Erythroblast (primary cell): ENCODE data around the gene GALK2.

Experiments used
- GATA1 ChIP-seq: IDR thresholded peaks from 2 replicates; pipeline ENCODE4 v1.6.1; 2011; ENCODE audit warnings: low read depth, mild to moderate bottlenecking, control low read depth, low read length, moderate library complexity
- POLR2A ChIP-seq: IDR thresholded peaks from 2 replicates; pipeline ENCODE4 v1.6.1; 2011; ENCODE audit warnings: mild to moderate bottlenecking, low read length

DNA sequence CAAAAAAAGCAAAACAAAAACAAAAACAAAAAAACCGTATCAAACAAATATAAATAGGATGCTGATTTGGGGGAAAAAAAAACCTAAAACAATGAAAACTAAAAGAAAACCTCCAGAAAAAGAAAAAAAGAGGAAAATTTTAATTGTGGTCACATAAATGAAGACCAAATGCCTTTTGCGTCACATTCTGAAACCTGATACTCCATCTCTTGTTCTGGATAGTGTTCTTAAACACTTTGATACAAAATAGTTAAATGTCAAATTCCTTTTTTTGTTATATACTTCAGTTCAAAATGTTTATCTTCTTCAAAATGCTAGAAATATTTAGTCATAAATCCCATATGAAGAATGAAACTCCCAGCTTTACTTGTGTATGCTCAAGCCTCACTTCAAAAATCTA is 45.7 kb upstream of the GALK2 start:
- no peak for TF ChIP-seq POLR2A
- TF ChIP-seq GATA1 = no peak
